K562 (cell line): ENCODE results near the gene GALNS. TPM values are rescaled to one million over a fixed set of nuclear protein-coding genes. Genes with fewer than 3 reads are reported as not detected.

Experiments
- ATF7 ChIP-seq: fragments of 450-650 bp; IDR thresholded peaks from 2 replicates; pipeline ENCODE4 v1.7.1; 2014; ENCODE audit warnings: mild to moderate bottlenecking, moderate library complexity
- CHD4 ChIP-seq: fragments of 200-600 bp; sonication (generic); IDR thresholded peaks from 3 replicates; pipeline ENCODE4 v1.6.1; 2012; ENCODE audit warnings: low read depth, mild to moderate bottlenecking, mixed read lengths, low read length, inconsistent platforms; ENCODE audit not compliant: insufficient read depth, insufficient replicate concordance, poor library complexity, severe bottlenecking
- CTBP1 ChIP-seq: fragments of 450-650 bp; IDR thresholded peaks from 2 replicates; pipeline ENCODE4 v1.6.1; 2016; ENCODE audit warnings: borderline replicate concordance
- ELF4 ChIP-seq: fragments of 450-650 bp; formaldehyde crosslinking; IDR thresholded peaks from 2 replicates; pipeline ENCODE4 v1.4.0; 2022; ENCODE audit warnings: missing genetic modification characterization
- KAT8 ChIP-seq: fragments of 450-650 bp; IDR thresholded peaks from 2 replicates; pipeline ENCODE4 v1.6.1; 2016; ENCODE audit warnings: low read depth, mild to moderate bottlenecking
- MGA ChIP-seq: fragments of 450-650 bp; IDR thresholded peaks from 2 replicates; pipeline ENCODE4 v1.6.1; 2016; ENCODE audit warnings: mild to moderate bottlenecking, moderate library complexity
- NCOR1 ChIP-seq: fragments of 450-650 bp; IDR thresholded peaks from 2 replicates; pipeline ENCODE4 v1.6.1; 2016; ENCODE audit warnings: mild to moderate bottlenecking, moderate library complexity
- NR4A1 ChIP-seq, 2 experiments: fragments of 250-450 bp in 1 of 2; fragments of 450-650 bp in 1 of 2; sonication (Bioruptor Pico) in 1 of 2; IDR thresholded peaks; 2 replicates each; pipeline versions ENCODE4 v1.4.0 to v1.6.1; 2016 to 2020; ENCODE audit warnings: mild to moderate bottlenecking in 2 of 2, missing compliant biosample characterization in 1 of 2, missing genetic modification characterization in 1 of 2, moderate library complexity in 1 of 2
- NRF1 ChIP-seq, 2 experiments: fragments of 450-650 bp; IDR thresholded peaks in 1 of 2; conservative IDR thresholded peaks in 1 of 2; 2 replicates each; pipeline ENCODE4 v1.6.1; 2014; ENCODE audit warnings: mild to moderate bottlenecking in 2 of 2
- RFX1 ChIP-seq: fragments of 450-650 bp; IDR thresholded peaks from 2 replicates; pipeline ENCODE4 v1.6.1; 2016; ENCODE audit warnings: mild to moderate bottlenecking, moderate library complexity
- ZNF444 ChIP-seq: fragments of 250-450 bp; sonication (Bioruptor Pico); IDR thresholded peaks from 2 replicates; pipeline ENCODE4 v1.4.0; 2020; ENCODE audit warnings: mild to moderate bottlenecking, moderate library complexity
- ZNF584 ChIP-seq: fragments of 200-800 bp; sonication (Bioruptor generic); IDR thresholded peaks from 2 replicates; pipeline ENCODE4 v1.6.1; 2016; ENCODE audit warnings: low read depth, mild to moderate bottlenecking, missing genetic modification characterization, missing compliant biosample characterization
- polyA plus RNA-seq, 8 experiments: library from polyadenylated mRNA; depleted of rRNA in 4 of 8; stranded (reverse) in 5 of 8; unstranded in 3 of 8; fragments of >200 nt; fragmentation: Nextera tagmentation in 2 of 8; fragmentation: Illumina TruSeq in 1 of 8; extraction: Ambion mirVana in 2 of 8; extraction: Trizol in 1 of 8; gene quantifications; 2 replicates each; pipeline versions ENCODE4 v1.2.1 to v1.2.3, GENCODE V29; 2011 to 2014; ENCODE audit warnings: inconsistent platforms in 1 of 8, missing spikeins in 1 of 8
- total RNA-seq, 7 experiments: library from RNA; depleted of rRNA in 6 of 7; stranded (reverse); fragments of >200 nt in 6 of 7; fragmentation: Illumina TruSeq in 2 of 7; extraction: Trizol in 2 of 7; gene quantifications; 2 replicates each; pipeline versions ENCODE4 v1.2.1 to v1.2.3, GENCODE V29; 2011 to 2021; ENCODE audit warnings: low replicate concordance in 1 of 7
- TF ChIP-seq, protein P1 (sequence below): fragments of 450-650 bp; IDR thresholded peaks from 2 replicates; pipeline ENCODE4 v1.6.1; 2017; ENCODE audit warnings: antibody characterized with exemption

Gene GALNS
- total and polyA plus RNA-seq, 9 of the 15 experiments (the other 6 are each of a cell fraction or from before 2014, with no cell fraction given): 0.38 to 13.2 (median 4.3) TPM

- 0 out of 2 replicates have a peak, but pooled peaks have one; percentile 12 for TF ChIP-seq MGA
- TF ChIP-seq ZNF584 (CRISPR knock-in tag): peak; percentile 68
- TF ChIP-seq NRF1 (conservative IDR thresholded peaks at IDR 0.05 in 1 of 2, IDR thresholded peaks at IDR 0.05 in 1 of 2): peak; percentile 27 to 40; a peak in 2 of 4 replicates
- TF ChIP-seq ZNF444 (CRISPR knock-in tag): no peak
- no peak for TF ChIP-seq KAT8
- no peak; the same call in 1 of the 2 replicates for TF ChIP-seq RFX1
- TF ChIP-seq, protein P1, sequence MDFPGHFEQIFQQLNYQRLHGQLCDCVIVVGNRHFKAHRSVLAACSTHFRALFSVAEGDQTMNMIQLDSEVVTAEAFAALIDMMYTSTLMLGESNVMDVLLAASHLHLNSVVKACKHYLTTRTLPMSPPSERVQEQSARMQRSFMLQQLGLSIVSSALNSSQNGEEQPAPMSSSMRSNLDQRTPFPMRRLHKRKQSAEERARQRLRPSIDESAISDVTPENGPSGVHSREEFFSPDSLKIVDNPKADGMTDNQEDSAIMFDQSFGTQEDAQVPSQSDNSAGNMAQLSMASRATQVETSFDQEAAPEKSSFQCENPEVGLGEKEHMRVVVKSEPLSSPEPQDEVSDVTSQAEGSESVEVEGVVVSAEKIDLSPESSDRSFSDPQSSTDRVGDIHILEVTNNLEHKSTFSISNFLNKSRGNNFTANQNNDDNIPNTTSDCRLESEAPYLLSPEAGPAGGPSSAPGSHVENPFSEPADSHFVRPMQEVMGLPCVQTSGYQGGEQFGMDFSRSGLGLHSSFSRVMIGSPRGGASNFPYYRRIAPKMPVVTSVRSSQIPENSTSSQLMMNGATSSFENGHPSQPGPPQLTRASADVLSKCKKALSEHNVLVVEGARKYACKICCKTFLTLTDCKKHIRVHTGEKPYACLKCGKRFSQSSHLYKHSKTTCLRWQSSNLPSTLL: no peak
- TF ChIP-seq NCOR1: peak; percentile 84
- peak; percentile 74 for TF ChIP-seq ATF7
- no peak for TF ChIP-seq NR4A1 (CRISPR knock-in tag; IDR thresholded peaks at IDR 0.05)
- TF ChIP-seq NR4A1 (tag; IDR thresholded peaks at IDR 0.05): no peak
- no peak for TF ChIP-seq CHD4
- 0 out of 2 replicates have a peak, but pooled peaks have one; percentile 15 for TF ChIP-seq ELF4 (CRISPR knock-in tag)
- peak; percentile 96 for TF ChIP-seq CTBP1
These were observed 57.0 kb downstream of the GALNS start (continued) for GRCh38 chr16:88799569-88800276.
